Thoracic aorta (tissue), 2 donors: ENCODE data around the gene RFPL3. TPM values are rescaled to one million over a fixed set of nuclear protein-coding genes. Genes with fewer than 3 reads are reported as not detected.
"Not testable (repeated sequence)": the region's sequence is repeated elsewhere in the genome, so short reads cannot be mapped to it uniquely, and the experiment has no call there.

ENCODE experiments used
- ATAC-seq: fragments of 150-250 bp; one replicate; pipeline ENCODE4 v1.8.0; 2017; ENCODE audit warnings: low read depth; ENCODE audit not compliant: insufficient number of reproducible peaks, low FRiP score
- DNase-seq: peaks from one replicate; pipeline ENCODE4 v3.0.0-alpha.2; 2020; ENCODE audit warnings: low spot score
- H3K27ac ChIP-seq, 2 donors: fragments of 200-600 bp; sonication (generic); 1 replicate in 1 of 2; 2 replicates in 1 of 2; pipeline ENCODE4 v1.5.1; 2016; ENCODE audit warnings: mild to moderate bottlenecking in 2 of 2, moderate library complexity in 2 of 2
- H3K27me3 ChIP-seq: fragments of 200-600 bp; sonication (generic); replicated peaks from 2 replicates; pipeline ENCODE4 v1.6.0; 2016; ENCODE audit warnings: mild to moderate bottlenecking; ENCODE audit not compliant: insufficient read depth
- H3K36me3 ChIP-seq: fragments of 200-600 bp; sonication (generic); one replicate; pipeline ENCODE4 v1.5.1; 2016
- H3K4me1 ChIP-seq, 2 donors: fragments of 200-600 bp; sonication (generic); 1 replicate in 1 of 2; 2 replicates in 1 of 2; pipeline versions ENCODE4 v1.5.1 to v1.6.0; 2016; ENCODE audit warnings: low read depth in 2 of 2, mild to moderate bottlenecking in 1 of 2; ENCODE audit not compliant: control insufficient read depth in 1 of 2
- H3K4me3 ChIP-seq: fragments of 200-600 bp; sonication (generic); 2 replicates; pipeline ENCODE4 v1.5.1; 2016; ENCODE audit warnings: mild to moderate bottlenecking
- H3K9me3 ChIP-seq: fragments of 200-600 bp; sonication (generic); 2 replicates; pipeline ENCODE4 v1.5.1; 2016
- total RNA-seq, 2 donors: library from RNA; depleted of rRNA; stranded (reverse); fragments of >200 nt; gene quantifications; one replicate each; pipeline versions ENCODE4 v1.1.0 to v1.2.3, GENCODE V29; 2016
- TF ChIP-seq, protein P1 (sequence below): fragments of 200-600 bp; sonication (generic); IDR thresholded peaks from one replicate; pipeline ENCODE4 v1.5.1; 2019; ENCODE audit warnings: antibody characterized with exemption

The RFPL3 gene
- total RNA-seq: not detected

DNA sequence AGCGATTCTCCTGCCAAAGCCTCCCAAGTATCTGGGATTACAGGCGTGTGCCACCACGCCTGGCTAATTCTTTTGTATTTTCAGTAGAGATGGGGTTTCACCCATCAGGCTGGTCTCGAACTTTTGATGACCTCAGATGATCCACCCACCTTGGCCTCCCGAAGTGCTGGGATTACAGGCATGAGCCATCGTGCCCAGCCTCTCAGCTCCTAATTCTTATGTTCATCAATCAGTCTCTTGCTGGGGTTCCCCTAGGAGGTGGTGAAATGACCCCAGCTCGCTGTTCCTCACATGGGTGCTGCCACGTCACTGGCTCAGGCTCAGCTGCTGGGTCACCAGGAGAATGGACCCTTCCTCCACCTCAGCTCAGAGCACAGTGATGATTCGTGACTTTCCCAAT lies at the start of gene RFPL3:
Gene RFPL3 (plus strand): TSS at position 301 of the 400 bp plus-strand sequence. CDS start 205 bp downstream, outside the sequence.
- H3K4me3 ChIP-seq, H3K4me1 ChIP-seq, H3K36me3 ChIP-seq, H3K27ac ChIP-seq, DNase-seq, ATAC-seq, H3K9me3 ChIP-seq, H3K27me3 ChIP-seq: not testable (repeated sequence)

DNA sequence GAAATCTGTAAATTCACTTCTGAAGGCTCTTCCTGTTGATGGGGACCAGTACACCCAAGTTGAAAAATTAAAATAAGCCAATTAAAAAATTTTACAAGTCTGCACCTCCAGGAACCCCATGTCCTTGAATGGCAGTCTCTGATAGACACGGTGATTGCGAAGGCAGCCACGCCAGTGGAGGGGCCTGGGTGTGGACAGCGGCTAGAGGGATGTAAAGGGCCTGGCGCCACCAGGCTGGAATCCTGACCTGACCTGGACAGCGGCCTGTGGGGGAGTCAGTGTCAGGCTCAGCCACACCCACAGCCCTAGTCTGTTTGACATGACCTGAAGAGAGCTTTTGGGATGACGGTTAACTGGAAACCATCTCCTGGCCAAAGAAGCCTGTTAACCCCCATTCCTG lies 49.5 kb upstream of the RFPL3 start:
- DNase-seq: no peak

DNA sequence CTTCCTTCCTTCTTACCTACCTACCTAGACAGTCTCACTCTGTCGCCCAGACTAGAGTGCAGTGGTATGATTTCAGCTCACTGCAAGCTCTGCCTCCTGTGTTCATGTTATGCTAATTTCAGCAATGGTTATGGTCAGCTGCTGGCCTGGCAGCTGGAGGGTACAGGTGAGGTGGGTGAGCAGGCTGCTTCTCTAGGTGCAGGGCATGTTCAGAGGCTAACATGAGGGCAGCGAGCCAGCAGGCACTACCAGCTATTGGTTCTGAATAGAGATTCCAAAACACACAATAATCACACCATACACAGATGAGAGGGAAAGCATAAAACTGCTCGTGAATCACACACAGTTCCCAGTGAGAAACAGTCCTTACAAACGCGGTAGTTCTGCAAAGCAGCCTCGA lies 48.7 kb upstream of the RFPL3 start:
- H3K9me3 ChIP-seq: no peaks in the 10 kb centered on the region
- H3K27ac ChIP-seq: no peak overlapping the region
- H3K27me3 ChIP-seq: no peaks in the 10 kb centered on the region
- no peak for ATAC-seq
- TF ChIP-seq, protein P1, sequence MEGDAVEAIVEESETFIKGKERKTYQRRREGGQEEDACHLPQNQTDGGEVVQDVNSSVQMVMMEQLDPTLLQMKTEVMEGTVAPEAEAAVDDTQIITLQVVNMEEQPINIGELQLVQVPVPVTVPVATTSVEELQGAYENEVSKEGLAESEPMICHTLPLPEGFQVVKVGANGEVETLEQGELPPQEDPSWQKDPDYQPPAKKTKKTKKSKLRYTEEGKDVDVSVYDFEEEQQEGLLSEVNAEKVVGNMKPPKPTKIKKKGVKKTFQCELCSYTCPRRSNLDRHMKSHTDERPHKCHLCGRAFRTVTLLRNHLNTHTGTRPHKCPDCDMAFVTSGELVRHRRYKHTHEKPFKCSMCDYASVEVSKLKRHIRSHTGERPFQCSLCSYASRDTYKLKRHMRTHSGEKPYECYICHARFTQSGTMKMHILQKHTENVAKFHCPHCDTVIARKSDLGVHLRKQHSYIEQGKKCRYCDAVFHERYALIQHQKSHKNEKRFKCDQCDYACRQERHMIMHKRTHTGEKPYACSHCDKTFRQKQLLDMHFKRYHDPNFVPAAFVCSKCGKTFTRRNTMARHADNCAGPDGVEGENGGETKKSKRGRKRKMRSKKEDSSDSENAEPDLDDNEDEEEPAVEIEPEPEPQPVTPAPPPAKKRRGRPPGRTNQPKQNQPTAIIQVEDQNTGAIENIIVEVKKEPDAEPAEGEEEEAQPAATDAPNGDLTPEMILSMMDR: no peak
- H3K36me3 ChIP-seq: no peaks in the 10 kb centered on the region
- no peak overlapping the region for H3K4me3 ChIP-seq
- no peak for DNase-seq
- no peaks in the 10 kb centered on the region for H3K4me1 ChIP-seq

More for the DNA sequence above, 49.5 kb upstream of the RFPL3 start:
- H3K27me3 ChIP-seq: no peaks in the 10 kb centered on the region
- ATAC-seq: no peak
- no peak overlapping the region for H3K27ac ChIP-seq
- TF ChIP-seq, protein P1: no peak
- H3K4me3 ChIP-seq: no peak overlapping the region
- H3K9me3 ChIP-seq: no peaks in the 10 kb centered on the region
- H3K36me3 ChIP-seq: no peaks in the 10 kb centered on the region
- H3K4me1 ChIP-seq: no peaks in the 10 kb centered on the region

DNA sequence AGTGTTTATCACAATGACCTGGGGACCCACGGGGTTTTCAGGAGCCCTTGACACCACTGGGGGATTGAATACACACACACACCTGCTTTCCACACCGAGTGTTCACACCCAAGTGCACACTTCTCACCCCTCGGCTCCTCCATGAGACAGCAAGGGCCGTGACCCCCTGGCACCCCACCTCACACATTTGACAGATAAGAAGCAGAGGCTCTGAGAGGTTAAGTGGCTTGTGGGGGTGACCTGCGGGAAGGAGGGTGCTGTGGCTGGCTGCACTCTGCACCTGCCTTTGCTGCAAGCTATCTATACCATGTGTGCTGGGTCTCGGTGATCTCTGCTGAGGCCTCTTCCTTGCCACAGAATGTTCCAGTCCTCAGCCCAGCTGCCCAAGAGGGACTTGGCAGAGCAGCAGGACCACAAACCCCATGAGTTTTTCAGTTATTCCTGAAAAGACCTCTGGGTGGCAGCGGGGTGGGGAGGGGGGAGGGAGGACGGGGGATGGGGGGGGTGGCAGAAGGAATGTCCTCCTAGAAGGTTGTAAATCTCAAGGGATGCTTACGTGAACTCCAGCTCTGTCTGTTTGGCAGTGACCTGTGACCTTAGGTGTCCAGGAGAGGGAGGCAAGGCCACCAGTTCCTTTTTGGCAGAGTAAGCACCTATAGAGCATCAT lies 47.9 kb upstream of the RFPL3 start:
- H3K27ac ChIP-seq: no peak overlapping the region
- H3K27me3 ChIP-seq: no peaks in the 10 kb centered on the region
- H3K9me3 ChIP-seq: no peaks in the 10 kb centered on the region
- no peak overlapping the region for H3K4me3 ChIP-seq
- H3K4me1 ChIP-seq: no peaks in the 10 kb centered on the region
- ATAC-seq: no peak
- TF ChIP-seq, protein P1: no peak
- H3K36me3 ChIP-seq: no peaks in the 10 kb centered on the region
- DNase-seq: no peak

DNA sequence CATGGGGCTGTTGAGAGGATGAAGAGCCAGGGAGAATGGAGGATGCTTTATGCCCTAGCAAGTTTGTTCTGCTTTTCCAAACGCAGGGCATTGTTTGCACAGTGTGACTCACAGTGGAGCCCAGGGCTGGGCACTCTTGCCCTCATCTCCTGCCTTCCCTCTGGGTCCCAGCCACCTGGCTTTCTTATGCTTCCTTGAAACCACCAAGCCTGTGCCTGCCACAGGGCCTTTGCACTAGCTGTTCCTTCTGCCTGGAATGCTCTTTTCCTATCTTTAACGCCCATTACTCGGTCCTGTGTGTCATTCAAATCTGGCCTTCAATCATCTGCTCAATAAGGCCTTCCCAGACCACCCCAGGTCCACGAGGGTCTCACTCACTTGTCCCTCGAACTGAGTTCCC lies 46.9 kb upstream of the RFPL3 start:
- no peak overlapping the region for H3K27ac ChIP-seq

More for the DNA sequence above, 46.9 kb upstream of the RFPL3 start:
- no peaks in the 10 kb centered on the region for H3K36me3 ChIP-seq
- H3K4me1 ChIP-seq: no peaks in the 10 kb centered on the region
- no peak for ATAC-seq
- no peak overlapping the region for H3K4me3 ChIP-seq
- no peak for DNase-seq
- TF ChIP-seq, protein P1: no peak
- no peaks in the 10 kb centered on the region for H3K9me3 ChIP-seq
- H3K27me3 ChIP-seq: no peaks in the 10 kb centered on the region
